IPS DF 4.7 (cell line): Measurements from ENCODE around the gene IRX2.

Experiments used
- DNase-seq: peaks from one replicate; pipeline ENCODE4 v3.0.0-alpha.2; 2013; ENCODE audit warnings: low spot score; ENCODE audit errors: extremely low read depth

IRX2 gene

GRCh38 chr5:2718115-2718514 is 33.4 kb downstream of the IRX2 start:
- no peak for DNase-seq

- no peak for DNase-seq
Measured at GRCh38 chr5:2715856-2716255, 35.6 kb downstream of the IRX2 start.

- DNase-seq: no peak
Measured at GRCh38 chr5:2714805-2715204, 36.7 kb downstream of the IRX2 start.

- no peak for DNase-seq
Measured at GRCh38 chr5:2714026-2714425, 37.5 kb downstream of the IRX2 start.

- DNase-seq: no peak
Measured at GRCh38 chr5:2711446-2712425, 39.7 kb downstream of the IRX2 start.

- no peak for DNase-seq
Measured at GRCh38 chr5:2710910-2711309, 40.6 kb downstream of the IRX2 start.

GRCh38 chr5:2709976-2710689 is 41.3 kb downstream of the IRX2 start:
- DNase-seq: no peak

GRCh38 chr5:2708751-2709150 is 42.7 kb downstream of the IRX2 start:
- no peak for DNase-seq

- no peak for DNase-seq
Measured at GRCh38 chr5:2708132-2708531, 43.3 kb downstream of the IRX2 start.

- no peak for DNase-seq
Measured at GRCh38 chr5:2705861-2706260, 45.6 kb downstream of the IRX2 start.

- DNase-seq: no peak
Measured at GRCh38 chr5:2704806-2705645, 46.5 kb downstream of the IRX2 start.

- no peak for DNase-seq
Measured at GRCh38 chr5:2704111-2704510, 47.4 kb downstream of the IRX2 start.

GRCh38 chr5:2703615-2704014 is 47.9 kb downstream of the IRX2 start:
- no peak for DNase-seq

GRCh38 chr5:2703041-2703440 is 48.4 kb downstream of the IRX2 start:
- DNase-seq: no peak

GRCh38 chr5:2702096-2702879 is 49.2 kb downstream of the IRX2 start:
- DNase-seq: no peak

GRCh38 chr5:2701592-2701991 is 49.9 kb downstream of the IRX2 start:
- no peak for DNase-seq

- no peak for DNase-seq
Measured at GRCh38 chr5:2700876-2701275, 50.6 kb downstream of the IRX2 start.

GRCh38 chr5:2699686-2700085 is 51.8 kb downstream of the IRX2 start:
- DNase-seq: no peak

- no peak for DNase-seq
Measured at GRCh38 chr5:2699231-2699630, 52.2 kb downstream of the IRX2 start.

- no peak for DNase-seq
Measured at GRCh38 chr5:2698581-2698980, 52.9 kb downstream of the IRX2 start.
